IPS DF 4.7 (cell line): ENCODE measurements around the gene ZNF431.
"Not testable (repeated sequence)": the region's sequence is repeated elsewhere in the genome, so short reads cannot be mapped to it uniquely, and the experiment has no call there.

Experiments
- DNase-seq: peaks from one replicate; pipeline ENCODE4 v3.0.0-alpha.2; 2013; ENCODE audit warnings: low spot score; ENCODE audit errors: extremely low read depth

The ZNF431 gene

DNA sequence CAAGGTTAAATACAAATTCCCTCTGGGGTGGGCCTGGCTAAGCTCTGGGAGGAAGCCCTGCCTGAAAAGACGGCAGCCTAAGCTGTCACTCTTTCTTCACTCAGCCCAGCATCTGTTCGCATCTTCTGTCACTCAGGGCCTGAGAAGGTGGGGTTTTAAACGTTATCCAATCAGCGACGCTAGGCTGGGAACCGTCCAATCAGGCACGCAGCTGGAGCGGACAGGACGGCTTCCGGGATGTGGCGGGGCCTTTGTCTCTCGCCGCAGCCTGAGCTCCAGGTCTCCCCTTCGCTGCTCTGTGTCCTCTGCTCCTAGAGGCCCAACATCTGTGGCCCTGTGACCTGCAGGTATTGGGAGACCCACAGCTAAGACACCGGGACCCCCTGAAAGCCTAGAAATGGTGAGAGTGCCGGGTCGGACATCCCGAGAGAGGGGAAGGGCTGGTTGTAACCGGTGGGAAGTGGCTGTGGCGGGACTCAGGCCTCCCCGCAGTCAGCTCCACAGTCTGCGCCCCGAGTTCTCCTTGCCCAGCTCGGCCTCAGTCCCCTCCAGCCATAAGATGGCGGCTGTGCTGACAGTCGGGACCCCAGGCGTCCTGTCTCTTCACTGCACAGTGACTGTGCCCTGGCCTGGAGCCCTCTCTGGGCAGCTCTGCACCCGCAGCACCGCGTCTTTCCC lies at the start of gene ZNF431:
Gene ZNF431 (plus strand): TSS at position 254 of the 678 bp plus-strand sequence. CDS start 144 bp downstream, at position 398.
- DNase-seq: peak; percentile 91

GRCh38 chr19:21092109-21092508 lies 49.7 kb upstream of the ZNF431 start:
- no peak for DNase-seq

- no peak for DNase-seq
These were observed 47.4 kb upstream of the ZNF431 start for GRCh38 chr19:21094347-21095025.

DNA sequence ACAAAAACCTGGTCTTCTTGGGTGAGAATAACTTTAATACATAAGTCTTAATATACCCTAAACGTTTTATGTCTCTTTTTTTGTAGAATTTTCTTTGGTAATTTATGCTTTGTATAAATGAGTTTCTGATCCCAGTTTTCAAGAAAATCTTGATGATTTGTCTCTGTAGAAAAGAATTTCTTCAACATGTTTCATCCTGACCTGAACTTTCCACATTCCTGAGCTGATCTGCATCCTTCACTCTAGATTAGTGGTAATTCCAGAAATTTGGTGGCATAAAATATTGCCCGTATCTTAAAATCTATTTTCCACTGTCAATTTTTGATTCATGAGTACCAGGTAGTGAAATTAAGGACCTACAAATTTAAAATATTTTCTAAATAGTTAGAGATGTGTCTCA lies 43.5 kb upstream of the ZNF431 start:
- DNase-seq: no peak

DNA sequence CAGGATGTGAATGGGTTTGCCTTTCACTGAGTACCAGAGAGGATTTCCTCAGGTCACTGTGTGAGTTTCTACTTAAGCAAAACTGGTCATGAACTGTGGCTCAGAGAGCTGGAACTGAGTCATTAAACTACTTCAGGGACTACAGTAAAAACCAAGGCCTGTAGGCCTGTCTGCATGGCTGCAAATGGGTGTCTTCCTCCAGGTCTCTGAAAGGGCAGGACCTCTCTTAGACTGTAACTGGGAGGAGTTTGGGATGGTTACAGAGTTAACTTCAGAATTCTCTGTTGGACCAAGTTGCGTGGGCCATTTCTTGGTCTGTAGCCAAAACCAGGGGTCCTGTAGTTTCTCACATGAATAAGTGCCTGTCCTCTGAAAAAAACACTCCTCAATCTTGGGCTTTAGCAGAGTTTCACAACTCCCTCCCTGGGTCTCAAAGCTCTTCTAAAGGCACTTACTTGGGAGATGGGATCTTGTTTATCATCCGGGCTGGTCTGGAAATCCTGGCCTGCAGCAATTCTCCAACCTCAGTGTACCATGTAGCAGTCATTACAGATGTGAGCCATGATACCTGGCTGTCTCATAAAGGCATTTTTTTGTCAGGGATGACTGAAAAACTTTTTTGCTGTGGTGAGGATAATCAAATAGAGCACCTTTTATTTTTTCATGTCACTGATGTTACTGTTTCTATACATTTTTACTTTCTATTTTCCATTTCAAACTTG lies 40.2 kb upstream of the ZNF431 start:
- no peak for DNase-seq

- DNase-seq: no peak
These were observed 32.7 kb upstream of the ZNF431 start for GRCh38 chr19:21109116-21109515.

GRCh38 chr19:21110183-21110582 lies 31.7 kb upstream of the ZNF431 start:
- no peak for DNase-seq

DNA sequence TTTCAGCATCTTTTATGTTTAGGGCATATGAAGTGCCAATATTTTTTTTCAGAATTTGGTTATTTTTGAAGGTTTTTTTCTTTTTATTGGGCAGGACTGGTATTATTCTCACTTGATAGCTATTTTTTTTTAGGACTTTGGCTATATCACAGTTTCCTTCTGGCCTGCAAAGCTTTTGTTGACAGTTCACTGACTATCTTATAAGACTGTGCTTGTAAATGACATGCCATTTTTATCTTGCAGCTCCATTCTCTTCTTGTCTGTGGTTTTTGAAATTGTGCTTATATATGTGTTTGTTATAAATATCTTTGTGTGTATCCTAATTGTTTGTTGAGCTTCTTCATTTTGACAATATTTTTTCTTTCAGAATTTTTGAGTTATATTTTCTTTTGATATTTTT lies 26.4 kb upstream of the ZNF431 start:
- DNase-seq: no peak

- no peak for DNase-seq
These were observed 24.6 kb upstream of the ZNF431 start for GRCh38 chr19:21117041-21117907.

DNA sequence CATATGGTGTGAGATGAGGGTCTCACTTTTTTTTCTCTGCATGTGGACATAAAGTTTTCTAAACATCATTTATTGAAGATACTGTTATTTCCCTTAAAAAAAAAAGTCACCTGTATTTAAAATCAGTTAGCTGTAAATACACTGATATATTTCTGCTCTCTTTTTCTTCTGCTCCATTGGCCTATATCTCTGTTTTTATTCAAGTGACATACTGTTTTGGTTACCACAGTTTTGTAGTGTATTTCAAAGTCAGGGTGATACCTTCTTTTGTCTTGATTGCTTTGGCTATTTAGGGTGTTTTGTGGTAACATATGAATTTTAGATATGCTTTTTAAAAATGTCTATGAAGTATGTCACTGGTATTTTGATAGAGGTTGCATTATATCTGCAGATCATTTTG lies 15.8 kb upstream of the ZNF431 start:
- no peak for DNase-seq

DNA sequence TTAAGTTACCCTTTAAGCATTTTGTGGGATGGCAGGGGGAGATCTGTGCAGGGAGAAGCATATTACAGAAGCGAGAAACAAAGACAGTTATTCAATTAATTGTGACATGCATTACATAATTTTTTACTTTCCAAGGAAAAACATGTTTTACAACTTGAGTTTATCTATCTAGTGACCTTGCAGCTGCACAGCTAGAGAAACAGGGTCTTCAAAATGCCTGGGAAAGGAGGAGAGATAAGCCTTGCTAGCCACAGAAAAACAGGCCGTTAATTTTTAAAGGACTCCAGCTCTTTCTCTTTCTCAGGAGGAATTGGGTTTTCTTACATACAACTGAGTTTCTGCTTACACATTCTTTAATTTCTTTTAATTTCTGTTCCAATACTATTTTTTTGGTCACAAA lies 14.8 kb upstream of the ZNF431 start:
- no peak for DNase-seq

DNA sequence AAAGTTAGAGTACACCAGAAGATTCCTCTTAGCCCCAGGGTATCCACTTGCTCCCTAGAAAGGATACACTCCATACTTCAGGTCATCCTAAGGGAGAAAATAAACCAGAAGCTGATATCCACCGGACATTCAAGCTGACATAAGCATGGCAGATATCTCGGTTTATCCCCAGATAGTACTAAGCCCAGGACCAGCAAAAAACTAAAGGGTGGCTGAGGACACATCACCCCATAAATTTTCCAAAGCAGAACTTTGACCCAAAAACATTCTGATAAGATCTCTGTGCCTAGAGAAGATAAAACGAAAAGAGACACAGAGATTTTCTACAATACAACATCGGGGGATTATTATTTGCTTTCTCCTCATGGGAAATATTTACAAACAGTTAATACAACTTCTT lies 13.9 kb upstream of the ZNF431 start:
- DNase-seq: no peak

DNA sequence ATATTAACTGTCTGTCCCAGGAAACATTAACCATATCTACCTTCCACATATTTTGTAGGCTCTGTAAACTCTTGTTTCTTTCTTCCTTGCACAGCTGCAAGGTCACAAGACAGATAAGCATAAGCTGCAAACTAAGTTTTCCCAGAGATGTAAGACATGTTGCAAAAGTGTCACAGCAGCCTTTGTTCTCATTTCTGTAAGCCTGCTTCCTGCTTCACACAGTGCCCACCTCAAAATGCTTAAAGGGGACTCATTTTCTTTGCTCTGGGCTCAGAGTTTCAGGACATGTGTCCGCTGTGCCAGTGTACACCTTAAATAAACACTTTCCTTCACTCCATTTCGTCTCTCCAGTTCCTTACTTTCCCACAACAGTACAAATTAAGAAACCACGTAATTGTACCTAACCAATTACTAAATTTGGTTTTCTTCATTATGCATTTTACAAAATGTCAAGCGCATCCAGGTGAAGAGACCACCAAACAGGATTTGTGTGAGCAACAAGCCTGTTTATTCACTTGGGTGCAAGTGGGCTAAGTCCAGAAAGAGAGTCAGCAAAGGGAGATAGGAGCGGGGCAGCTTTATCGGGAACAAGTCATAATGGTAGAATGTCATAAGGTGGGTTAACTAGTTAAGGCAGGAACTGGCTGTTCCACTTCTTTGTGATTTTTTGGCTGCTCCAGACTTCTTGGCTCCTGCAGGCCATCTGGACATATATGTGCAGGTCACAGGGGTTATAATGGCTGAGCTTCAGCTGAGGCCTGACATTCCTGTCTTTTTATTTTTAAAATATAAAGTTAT lies 12.7 kb upstream of the ZNF431 start:
- no peak for DNase-seq

GRCh38 chr19:21130097-21130775 lies 11.6 kb upstream of the ZNF431 start:
- no peak for DNase-seq

DNA sequence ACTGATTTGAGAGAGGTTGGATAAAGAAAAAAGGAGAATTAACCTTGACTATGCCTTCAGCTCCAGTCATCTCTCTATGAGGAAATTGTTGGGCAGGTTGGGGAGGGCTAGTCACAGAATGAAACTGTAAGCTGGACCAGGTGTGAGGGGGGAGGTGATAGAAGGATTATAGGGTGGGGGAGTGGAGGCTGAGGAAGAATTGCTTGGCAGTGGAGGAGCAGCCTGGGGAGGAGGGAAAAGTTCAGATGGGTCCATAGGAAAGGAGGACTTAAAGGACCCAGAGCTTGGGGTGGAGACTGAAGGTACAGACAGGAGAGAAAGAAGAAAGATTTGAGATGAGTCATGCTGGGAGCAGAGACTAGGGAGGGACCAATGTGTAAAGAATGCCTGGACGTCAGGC lies 8.2 kb upstream of the ZNF431 start:
- no peak for DNase-seq

DNA sequence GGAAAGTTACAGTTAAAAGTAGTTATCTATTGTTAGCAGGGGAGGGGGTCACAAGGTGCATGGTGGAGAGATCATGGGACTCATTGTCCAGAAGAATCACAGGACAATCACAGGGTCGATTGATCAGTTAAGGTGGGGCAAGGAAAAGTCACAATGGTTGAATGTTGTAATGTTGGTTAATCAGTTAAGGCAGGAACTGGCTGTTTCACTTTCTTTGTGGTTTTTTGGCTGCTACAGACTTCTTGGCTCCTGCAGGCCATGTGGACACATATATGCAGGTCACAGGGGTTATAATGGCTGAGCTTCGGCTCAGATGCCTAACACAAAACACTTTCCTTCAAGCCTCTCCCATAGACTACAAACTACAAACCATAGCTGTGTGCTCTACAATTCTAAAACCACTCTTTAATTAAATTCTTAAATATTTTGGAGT lies 6.9 kb upstream of the ZNF431 start:
- DNase-seq: no peak

- no peak for DNase-seq
These were observed 6.4 kb upstream of the ZNF431 start for GRCh38 chr19:21135433-21135832.

DNA sequence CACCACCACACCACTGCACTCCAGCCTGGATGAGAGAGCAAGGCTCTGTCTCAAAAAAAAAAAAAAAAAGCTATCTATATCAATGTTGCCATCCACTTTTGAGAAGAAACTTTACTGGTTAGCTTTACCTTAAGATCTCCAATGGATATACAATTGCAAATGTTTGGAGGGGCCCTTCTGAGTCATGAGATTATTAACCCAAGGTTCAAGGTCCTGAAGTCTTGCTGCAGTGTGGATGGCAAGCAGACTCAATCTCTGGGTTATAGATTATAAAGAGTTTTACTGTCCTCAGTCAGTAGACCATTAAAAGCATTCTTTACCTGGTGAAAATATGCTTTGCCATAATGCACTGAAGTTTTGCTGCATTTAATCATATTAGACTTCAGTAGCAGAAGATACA lies 3.7 kb upstream of the ZNF431 start:
- no peak for DNase-seq

- not testable (repeated sequence) for DNase-seq
These were observed 834 bp upstream of the ZNF431 start for GRCh38 chr19:21141006-21141405.

DNA sequence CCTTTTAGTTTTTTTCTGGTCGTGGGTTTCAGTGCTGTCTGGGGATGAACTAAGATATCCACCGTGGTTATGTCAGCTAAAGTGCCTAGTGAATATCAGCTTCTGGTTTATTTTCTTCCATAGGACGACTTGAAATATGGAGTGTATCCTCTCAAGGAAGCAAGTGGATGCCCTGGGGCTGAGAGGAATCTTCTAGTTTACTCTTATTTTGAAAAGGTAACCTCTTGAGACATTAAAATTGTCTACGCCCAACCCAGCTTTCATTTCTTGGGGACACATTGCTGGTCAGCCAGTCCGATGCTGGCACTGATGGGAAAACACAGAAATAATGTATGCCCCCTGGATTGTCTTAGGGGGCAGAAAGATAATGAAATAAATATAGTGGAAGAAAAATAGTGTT lies 1.6 kb downstream of the ZNF431 start:
- DNase-seq: no peak
